K562 (cell line): Measurements from ENCODE around the gene MALAT1. TPM values are rescaled to one million over a fixed set of nuclear protein-coding genes. Genes with fewer than 3 reads are reported as not detected.

Experiments used
- ARHGAP35 ChIP-seq: fragments of 450-650 bp; IDR thresholded peaks from 2 replicates; pipeline ENCODE4 v1.6.1; 2018; ENCODE audit not compliant: partially characterized antibody
- DIDO1 ChIP-seq: fragments of 450-650 bp; IDR thresholded peaks from 2 replicates; pipeline ENCODE4 v1.6.1; 2016; ENCODE audit warnings: low read depth, missing biosample characterization, missing genetic modification characterization
- ETV1 ChIP-seq: fragments of 450-650 bp; conservative IDR thresholded peaks from 2 replicates; pipeline ENCODE4 v1.6.1; 2016; ENCODE audit warnings: missing genetic modification characterization, control low read depth, low read depth, missing compliant biosample characterization
- GTF2E2 ChIP-seq: fragments of 200-800 bp; sonication (Bioruptor generic); IDR thresholded peaks from 2 replicates; pipeline ENCODE4 v1.6.1; 2016; ENCODE audit warnings: missing genetic modification characterization, missing compliant biosample characterization
- HDAC2 ChIP-seq: fragments of 450-650 bp; IDR thresholded peaks from 2 replicates; pipeline ENCODE4 v1.6.1; 2016; ENCODE audit warnings: mild to moderate bottlenecking
- HMBOX1 ChIP-seq: sonication (generic); IDR thresholded peaks from 2 replicates; pipeline ENCODE4 v1.6.1; 2016
- IRF2 ChIP-seq: sonication (generic); formaldehyde crosslinking; IDR thresholded peaks from 2 replicates; pipeline ENCODE4 v1.8.1; 2022; ENCODE audit warnings: mild to moderate bottlenecking, missing genetic modification reagents
- NCOR1 ChIP-seq: fragments of 450-650 bp; IDR thresholded peaks from 2 replicates; pipeline ENCODE4 v1.6.1; 2016; ENCODE audit warnings: mild to moderate bottlenecking, moderate library complexity
- NR4A1 ChIP-seq, 2 experiments: fragments of 250-450 bp in 1 of 2; fragments of 450-650 bp in 1 of 2; sonication (Bioruptor Pico) in 1 of 2; IDR thresholded peaks; 2 replicates each; pipeline versions ENCODE4 v1.4.0 to v1.6.1; 2016 to 2020; ENCODE audit warnings: mild to moderate bottlenecking in 2 of 2, missing compliant biosample characterization in 1 of 2, missing genetic modification characterization in 1 of 2, moderate library complexity in 1 of 2
- SMARCA5 ChIP-seq: fragments of 450-650 bp; IDR thresholded peaks from 2 replicates; pipeline ENCODE4 v1.6.1; 2016
- TAF1 ChIP-seq: IDR thresholded peaks from 2 replicates; pipeline ENCODE4 v1.6.1; 2011; ENCODE audit warnings: mild to moderate bottlenecking, low read length, moderate library complexity; ENCODE audit not compliant: insufficient read depth, control insufficient read depth, severe bottlenecking; ENCODE audit errors: extremely low read depth
- TBL1XR1 ChIP-seq, 2 experiments: IDR thresholded peaks; 2 replicates each; pipeline ENCODE4 v1.6.1; 2012; ENCODE audit warnings: improper control_type of control experiment in 2 of 2, low read length in 2 of 2, mild to moderate bottlenecking in 1 of 2
- ZBTB2 ChIP-seq: fragments of 450-650 bp; IDR thresholded peaks from 2 replicates; pipeline ENCODE4 v1.6.1; 2016; ENCODE audit warnings: antibody characterized with exemption
- ZFPM2 ChIP-seq: fragments of 250-450 bp; sonication (Bioruptor Pico); IDR thresholded peaks from 2 replicates; pipeline ENCODE4 v1.5.1; 2022; ENCODE audit warnings: mild to moderate bottlenecking
- polyA plus RNA-seq, 8 experiments: library from polyadenylated mRNA; depleted of rRNA in 4 of 8; stranded (reverse) in 5 of 8; unstranded in 3 of 8; fragments of >200 nt; fragmentation: Nextera tagmentation in 2 of 8; fragmentation: Illumina TruSeq in 1 of 8; extraction: Ambion mirVana in 2 of 8; extraction: Trizol in 1 of 8; gene quantifications; 2 replicates each; pipeline versions ENCODE4 v1.2.1 to v1.2.3, GENCODE V29; 2011 to 2014; ENCODE audit warnings: inconsistent platforms in 1 of 8, missing spikeins in 1 of 8
- total RNA-seq, 7 experiments: library from RNA; depleted of rRNA in 6 of 7; stranded (reverse); fragments of >200 nt in 6 of 7; fragmentation: Illumina TruSeq in 2 of 7; extraction: Trizol in 2 of 7; gene quantifications; 2 replicates each; pipeline versions ENCODE4 v1.2.1 to v1.2.3, GENCODE V29; 2011 to 2021; ENCODE audit warnings: low replicate concordance in 1 of 7
- TF ChIP-seq, protein P1 (sequence below): IDR thresholded peaks from 2 replicates; pipeline ENCODE4 v1.6.1; 2016; ENCODE audit warnings: missing genetic modification characterization, missing compliant biosample characterization
- TF ChIP-seq, protein P2 (sequence below): fragments of 450-650 bp; formaldehyde crosslinking; IDR thresholded peaks from 2 replicates; pipeline ENCODE4 v1.4.0; 2022; ENCODE audit warnings: missing genetic modification characterization
- TF ChIP-seq, protein P3 (sequence below), 3 experiments: IDR thresholded peaks in 2 of 3; conservative IDR thresholded peaks in 1 of 3; 2 replicates each; pipeline ENCODE4 v1.5.1; 2011 to 2012; ENCODE audit warnings: low read length in 3 of 3, mild to moderate bottlenecking in 3 of 3, control low read depth in 2 of 3, improper control_type of control experiment in 1 of 3, inconsistent platforms in 1 of 3, low read depth in 1 of 3, mixed read lengths in 1 of 3, moderate library complexity in 1 of 3; ENCODE audit not compliant: insufficient read depth in 2 of 3
- TF ChIP-seq, protein P4 (sequence below): fragments of 450-650 bp; IDR thresholded peaks from 2 replicates; pipeline ENCODE4 v1.6.1; 2018; ENCODE audit warnings: mild to moderate bottlenecking, low read depth; ENCODE audit not compliant: partially characterized antibody

The MALAT1 gene
- total and polyA plus RNA-seq, 9 of the 15 experiments (the other 6 are each of a cell fraction or from before 2014, with no cell fraction given): 363 to 8,715 (median 2,351) TPM

- no peak for TF ChIP-seq HMBOX1
- peak; percentile 37 to 60; a peak in 3 of 4 replicates for TF ChIP-seq TBL1XR1 (IDR thresholded peaks at IDR 0.05; ENCODE audit: low read length in 2 of 2)
- TF ChIP-seq HDAC2: no peak; the same call in 1 of the 2 replicates
- no peak for TF ChIP-seq IRF2
- no peak for TF ChIP-seq ZFPM2 (CRISPR knock-in tag)
- TF ChIP-seq ARHGAP35: no peak
- TF ChIP-seq SMARCA5: no peak
- no peak for TF ChIP-seq DIDO1 (tag)
- TF ChIP-seq ZBTB2: peak; percentile 93
- TF ChIP-seq NCOR1: peak; percentile 27; the same call in 1 of the 2 replicates
- peak; percentile 95 for TF ChIP-seq TAF1
- TF ChIP-seq, protein P1, sequence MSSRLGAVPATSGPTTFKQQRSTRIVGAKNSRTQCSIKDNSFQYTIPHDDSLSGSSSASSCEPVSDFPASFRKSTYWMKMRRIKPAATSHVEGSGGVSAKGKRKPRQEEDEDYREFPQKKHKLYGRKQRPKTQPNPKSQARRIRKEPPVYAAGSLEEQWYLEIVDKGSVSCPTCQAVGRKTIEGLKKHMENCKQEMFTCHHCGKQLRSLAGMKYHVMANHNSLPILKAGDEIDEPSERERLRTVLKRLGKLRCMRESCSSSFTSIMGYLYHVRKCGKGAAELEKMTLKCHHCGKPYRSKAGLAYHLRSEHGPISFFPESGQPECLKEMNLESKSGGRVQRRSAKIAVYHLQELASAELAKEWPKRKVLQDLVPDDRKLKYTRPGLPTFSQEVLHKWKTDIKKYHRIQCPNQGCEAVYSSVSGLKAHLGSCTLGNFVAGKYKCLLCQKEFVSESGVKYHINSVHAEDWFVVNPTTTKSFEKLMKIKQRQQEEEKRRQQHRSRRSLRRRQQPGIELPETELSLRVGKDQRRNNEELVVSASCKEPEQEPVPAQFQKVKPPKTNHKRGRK (tag): no peak
- no peak for TF ChIP-seq GTF2E2 (tag)
- TF ChIP-seq, protein P2, sequence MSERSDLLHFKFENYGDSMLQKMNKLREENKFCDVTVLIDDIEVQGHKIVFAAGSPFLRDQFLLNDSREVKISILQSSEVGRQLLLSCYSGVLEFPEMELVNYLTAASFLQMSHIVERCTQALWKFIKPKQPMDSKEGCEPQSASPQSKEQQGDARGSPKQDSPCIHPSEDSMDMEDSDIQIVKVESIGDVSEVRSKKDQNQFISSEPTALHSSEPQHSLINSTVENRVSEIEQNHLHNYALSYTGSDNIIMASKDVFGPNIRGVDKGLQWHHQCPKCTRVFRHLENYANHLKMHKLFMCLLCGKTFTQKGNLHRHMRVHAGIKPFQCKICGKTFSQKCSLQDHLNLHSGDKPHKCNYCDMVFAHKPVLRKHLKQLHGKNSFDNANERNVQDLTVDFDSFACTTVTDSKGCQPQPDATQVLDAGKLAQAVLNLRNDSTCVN (CRISPR knock-in tag): no peak
- TF ChIP-seq, protein P3, sequence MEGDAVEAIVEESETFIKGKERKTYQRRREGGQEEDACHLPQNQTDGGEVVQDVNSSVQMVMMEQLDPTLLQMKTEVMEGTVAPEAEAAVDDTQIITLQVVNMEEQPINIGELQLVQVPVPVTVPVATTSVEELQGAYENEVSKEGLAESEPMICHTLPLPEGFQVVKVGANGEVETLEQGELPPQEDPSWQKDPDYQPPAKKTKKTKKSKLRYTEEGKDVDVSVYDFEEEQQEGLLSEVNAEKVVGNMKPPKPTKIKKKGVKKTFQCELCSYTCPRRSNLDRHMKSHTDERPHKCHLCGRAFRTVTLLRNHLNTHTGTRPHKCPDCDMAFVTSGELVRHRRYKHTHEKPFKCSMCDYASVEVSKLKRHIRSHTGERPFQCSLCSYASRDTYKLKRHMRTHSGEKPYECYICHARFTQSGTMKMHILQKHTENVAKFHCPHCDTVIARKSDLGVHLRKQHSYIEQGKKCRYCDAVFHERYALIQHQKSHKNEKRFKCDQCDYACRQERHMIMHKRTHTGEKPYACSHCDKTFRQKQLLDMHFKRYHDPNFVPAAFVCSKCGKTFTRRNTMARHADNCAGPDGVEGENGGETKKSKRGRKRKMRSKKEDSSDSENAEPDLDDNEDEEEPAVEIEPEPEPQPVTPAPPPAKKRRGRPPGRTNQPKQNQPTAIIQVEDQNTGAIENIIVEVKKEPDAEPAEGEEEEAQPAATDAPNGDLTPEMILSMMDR (IDR thresholded peaks at IDR 0.05 in 2 of 3, conservative IDR thresholded peaks at IDR 0.05 in 1 of 3; ENCODE audit: insufficient read depth in 2 of 3, low read depth in 1 of 3, low read length in 3 of 3): peak; percentile 35 to 55 (median 50); a peak in 5 of 6 replicates
- TF ChIP-seq ETV1: no peak
- TF ChIP-seq, protein P4, sequence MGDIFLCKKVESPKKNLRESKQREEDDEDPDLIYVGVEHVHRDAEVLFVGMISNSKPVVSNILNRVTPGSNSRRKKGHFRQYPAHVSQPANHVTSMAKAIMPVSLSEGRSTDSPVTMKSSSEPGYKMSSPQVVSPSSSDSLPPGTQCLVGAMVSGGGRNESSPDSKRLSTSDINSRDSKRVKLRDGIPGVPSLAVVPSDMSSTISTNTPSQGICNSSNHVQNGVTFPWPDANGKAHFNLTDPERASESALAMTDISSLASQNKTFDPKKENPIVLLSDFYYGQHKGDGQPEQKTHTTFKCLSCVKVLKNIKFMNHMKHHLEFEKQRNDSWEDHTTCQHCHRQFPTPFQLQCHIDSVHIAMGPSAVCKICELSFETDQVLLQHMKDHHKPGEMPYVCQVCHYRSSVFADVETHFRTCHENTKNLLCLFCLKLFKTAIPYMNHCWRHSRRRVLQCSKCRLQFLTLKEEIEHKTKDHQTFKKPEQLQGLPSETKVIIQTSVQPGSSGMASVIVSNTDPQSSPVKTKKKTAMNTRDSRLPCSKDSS: no peak
- TF ChIP-seq NR4A1 (CRISPR knock-in tag; IDR thresholded peaks at IDR 0.05): 0 out of 2 replicates have a peak, but pooled peaks have one; percentile 38
- TF ChIP-seq NR4A1 (tag; IDR thresholded peaks at IDR 0.05): no peak
Observed at GRCh38 chr11:65454696-65455456, 44.0 kb upstream of the MALAT1 start (continued).
